GM23338 (cell line): ENCODE data around the gene PDE4B. TPM values are rescaled to one million over a fixed set of nuclear protein-coding genes. Genes with fewer than 3 reads are reported as not detected.

Source experiments
- ATAC-seq: fragments of 200-7000 bp; cut with Tn5 transposase; 3 replicates; pipeline ENCODE4 v1.9.1; 2020
- DNase-seq: peaks from one replicate; pipeline ENCODE4 v3.0.0-alpha.2; 2015; ENCODE audit warnings: low spot score
- H2AFZ ChIP-seq: fragments of 200-600 bp; sonication (generic); 2 replicates; pipeline ENCODE4 v1.8.0; 2016; ENCODE audit warnings: antibody characterized with exemption, mild to moderate bottlenecking, moderate library complexity
- H3F3A ChIP-seq: fragments of 200-600 bp; sonication (generic); replicated peaks from 2 replicates; pipeline ENCODE4 v1.8.0; 2017; ENCODE audit warnings: antibody characterized with exemption, mixed run types, low read depth
- H3K27ac ChIP-seq: fragments of 200-600 bp; sonication (generic); 2 replicates; pipeline ENCODE4 v1.6.1; 2016; ENCODE audit warnings: low read depth
- H3K27me3 ChIP-seq: fragments of 200-600 bp; sonication (generic); 2 replicates; pipeline ENCODE4 v1.8.0; 2016; ENCODE audit warnings: mild to moderate bottlenecking, mixed run types, moderate library complexity; ENCODE audit not compliant: insufficient read depth
- H3K36me3 ChIP-seq: fragments of 200-600 bp; sonication (generic); 2 replicates; pipeline ENCODE4 v1.8.0; 2016; ENCODE audit warnings: mild to moderate bottlenecking; ENCODE audit not compliant: insufficient read depth
- H3K4me1 ChIP-seq: fragments of 200-600 bp; sonication (generic); 2 replicates; pipeline ENCODE4 v1.8.0; 2016; ENCODE audit warnings: mild to moderate bottlenecking, moderate library complexity; ENCODE audit not compliant: insufficient read depth
- H3K4me2 ChIP-seq: fragments of 200-600 bp; sonication (generic); 2 replicates; pipeline ENCODE4 v1.7.1; 2017; ENCODE audit warnings: mixed run types
- H3K4me3 ChIP-seq: fragments of 200-600 bp; sonication (generic); 2 replicates; pipeline ENCODE4 v1.6.1; 2016; ENCODE audit warnings: mixed run types
- H3K79me2 ChIP-seq: fragments of 200-600 bp; sonication (generic); replicated peaks from 2 replicates; pipeline ENCODE4 v1.8.0; 2017; ENCODE audit warnings: mild to moderate bottlenecking; ENCODE audit not compliant: insufficient read depth
- H3K9me2 ChIP-seq: fragments of 200-600 bp; sonication (generic); 2 replicates; pipeline ENCODE4 v1.8.0; 2017; ENCODE audit not compliant: insufficient read depth
- H4K20me1 ChIP-seq: fragments of 200-600 bp; sonication (generic); replicated peaks from 2 replicates; pipeline ENCODE4 v1.8.0; 2017; ENCODE audit warnings: mild to moderate bottlenecking; ENCODE audit not compliant: insufficient read depth
- H3K27ac Mint-ChIP-seq: 2 replicates; pipeline ENCODE4 v1.8.0; 2020; ENCODE audit warnings: inconsistent platforms, mild to moderate bottlenecking, moderate library complexity, mixed read lengths
- H3K27me3 Mint-ChIP-seq: 3 replicates; pipeline ENCODE4 v1.8.0; 2022; ENCODE audit warnings: low read depth, mild to moderate bottlenecking, moderate library complexity, mixed read lengths, inconsistent platforms; ENCODE audit not compliant: insufficient read depth, poor library complexity
- H3K36me3 Mint-ChIP-seq: 3 replicates; pipeline ENCODE4 v1.8.0; 2021; ENCODE audit warnings: low read depth, mild to moderate bottlenecking, inconsistent platforms, moderate library complexity, mixed read lengths
- H3K4me1 Mint-ChIP-seq: 3 replicates; pipeline ENCODE4 v1.8.0; 2020; ENCODE audit warnings: mild to moderate bottlenecking, inconsistent platforms, mixed read lengths
- H3K4me3 Mint-ChIP-seq: 3 replicates; pipeline ENCODE4 v1.8.0; 2021; ENCODE audit warnings: moderate library complexity, mild to moderate bottlenecking, inconsistent platforms, mixed read lengths
- H3K9me3 Mint-ChIP-seq: 3 replicates; pipeline ENCODE4 v1.8.0; 2020; ENCODE audit warnings: moderate library complexity, mild to moderate bottlenecking, inconsistent platforms, mixed read lengths
- CREB1 ChIP-seq: fragments of 250-450 bp; sonication (Bioruptor Pico); IDR thresholded peaks from 2 replicates; pipeline ENCODE4 v1.5.0; 2020; ENCODE audit warnings: low read depth, mild to moderate bottlenecking, moderate library complexity
- CTCF ChIP-seq, 2 experiments: fragments of 200-600 bp in 1 of 2; sonication (generic) in 1 of 2; conservative IDR thresholded peaks; 2 replicates each; pipeline versions ENCODE4 v1.5.1 to v1.6.1; 2016 to 2017; ENCODE audit warnings: antibody characterized with exemption in 2 of 2, low read depth in 2 of 2, mild to moderate bottlenecking in 2 of 2, moderate library complexity in 1 of 2
- EZH2 ChIP-seq: fragments of 200-600 bp; sonication (generic); IDR thresholded peaks from one replicate; pipeline ENCODE4 v1.8.0; 2017; ENCODE audit warnings: antibody characterized with exemption, mild to moderate bottlenecking, low read depth; ENCODE audit not compliant: unreplicated experiment
- EZH2phosphoT487 ChIP-seq: fragments of 200-600 bp; sonication (generic); IDR thresholded peaks from one replicate; pipeline ENCODE4 v1.8.1; 2018; ENCODE audit warnings: antibody characterized with exemption; ENCODE audit not compliant: unreplicated experiment
- JUNB ChIP-seq: IDR thresholded peaks from one replicate; pipeline ENCODE4 v1.6.1; 2016; ENCODE audit warnings: antibody characterized with exemption; ENCODE audit not compliant: unreplicated experiment
- NANOG ChIP-seq: IDR thresholded peaks from 2 replicates; pipeline ENCODE4 v1.6.1; 2016; ENCODE audit warnings: antibody characterized with exemption, borderline replicate concordance
- POLR2AphosphoS5 ChIP-seq: IDR thresholded peaks from 2 replicates; pipeline ENCODE4 v1.6.1; 2016; ENCODE audit warnings: antibody characterized with exemption, low read depth
- STAT1 ChIP-seq: IDR thresholded peaks from one replicate; pipeline ENCODE4 v1.6.1; 2016; ENCODE audit warnings: antibody characterized with exemption; ENCODE audit not compliant: unreplicated experiment
- ZNF114 ChIP-seq: fragments of 250-450 bp; sonication (Bioruptor Pico); IDR thresholded peaks from 2 replicates; pipeline ENCODE4 v1.5.0; 2020; ENCODE audit warnings: mild to moderate bottlenecking, moderate library complexity
- ZNF331 ChIP-seq: fragments of 250-450 bp; sonication (Bioruptor Pico); IDR thresholded peaks from 2 replicates; pipeline ENCODE4 v1.5.0; 2020; ENCODE audit warnings: low read depth, mild to moderate bottlenecking, moderate library complexity
- ZNF462 ChIP-seq: fragments of 250-450 bp; sonication (Bioruptor Pico); IDR thresholded peaks from 2 replicates; pipeline ENCODE4 v1.5.0; 2020; ENCODE audit warnings: mild to moderate bottlenecking, moderate library complexity
- polyA plus RNA-seq: library from polyadenylated mRNA; unstranded; fragments of >200 nt; fragmentation: Nextera tagmentation; extraction: Ambion mirVana; gene quantifications from 2 replicates; pipeline ENCODE4 v1.2.1, GENCODE V29; 2016
- total RNA-seq: library from RNA; depleted of rRNA; stranded (reverse); fragments of >200 nt; shearing (Covaris generic); gene quantifications from 2 replicates; pipeline ENCODE4 v1.2.3, GENCODE V29; 2014
- TF ChIP-seq, protein P1 (sequence below): IDR thresholded peaks from 2 replicates; pipeline ENCODE4 v1.6.1; 2016; ENCODE audit warnings: antibody characterized with exemption
- TF ChIP-seq, protein P2 (sequence below): IDR thresholded peaks from one replicate; pipeline ENCODE4 v1.6.1; 2018; ENCODE audit warnings: antibody characterized with exemption; ENCODE audit not compliant: unreplicated experiment

PDE4B gene
- total and polyA plus RNA-seq, 2 experiments from 2014 or later, result 14.0 to 25.6 TPM

DNA sequence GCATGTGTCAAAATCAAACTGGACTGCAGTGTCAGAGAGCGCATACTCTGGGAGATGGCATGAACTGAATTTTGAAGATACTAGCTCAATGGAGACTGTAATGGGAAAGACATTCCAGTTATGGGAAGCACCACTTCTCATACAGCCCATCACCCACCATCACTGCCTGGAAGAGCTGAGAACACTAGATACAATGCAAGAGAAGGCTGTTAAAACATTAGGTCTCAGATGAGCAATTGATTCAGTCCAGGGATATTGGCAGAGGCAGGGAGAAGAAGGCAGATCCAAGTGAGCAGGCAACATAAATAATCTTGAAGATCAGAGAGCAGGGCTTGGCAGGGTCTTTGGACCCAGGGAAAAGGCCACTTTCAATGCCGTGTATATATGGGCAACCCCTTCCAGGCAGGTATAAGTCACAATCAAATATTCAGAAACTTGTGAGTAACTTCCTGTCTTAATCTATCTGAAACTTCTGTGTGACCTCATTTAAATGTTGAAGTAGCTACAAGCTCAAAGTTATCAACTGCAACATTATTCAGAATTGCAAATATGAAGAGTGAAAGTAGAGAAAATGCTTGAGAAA is 450.9 kb downstream of the PDE4B start:
- Histone ChIP-seq H3K36me3 (no peaks in the 10 kb centered on the region), H3K4me2 (no peak overlapping the region), H3K79me2 (no peaks in the 10 kb centered on the region), H2AFZ (no peak overlapping the region), H3K27me3 (no peaks in the 10 kb centered on the region), H3F3A (no peaks in the 10 kb centered on the region), H3K4me3 (no peak overlapping the region), H3K4me1 (no peaks in the 10 kb centered on the region), H4K20me1 (no peaks in the 10 kb centered on the region), H3K9me2 (no peaks in the 10 kb centered on the region), H3K27ac (no peak overlapping the region)
- no peaks in the 10 kb centered on the region for H3K36me3 Mint-ChIP-seq
- DNase-seq (no peak), ATAC-seq (no peak)
- no peak overlapping the region for H3K27ac Mint-ChIP-seq
- H3K4me1 Mint-ChIP-seq, result no peaks in the 10 kb centered on the region
- no peaks in the 10 kb centered on the region for H3K9me3 Mint-ChIP-seq
- H3K4me3 Mint-ChIP-seq, result no peak overlapping the region
- H3K27me3 Mint-ChIP-seq, result peaks cover 2% of the 10 kb centered on the region
- TF ChIP-seq, protein P1, sequence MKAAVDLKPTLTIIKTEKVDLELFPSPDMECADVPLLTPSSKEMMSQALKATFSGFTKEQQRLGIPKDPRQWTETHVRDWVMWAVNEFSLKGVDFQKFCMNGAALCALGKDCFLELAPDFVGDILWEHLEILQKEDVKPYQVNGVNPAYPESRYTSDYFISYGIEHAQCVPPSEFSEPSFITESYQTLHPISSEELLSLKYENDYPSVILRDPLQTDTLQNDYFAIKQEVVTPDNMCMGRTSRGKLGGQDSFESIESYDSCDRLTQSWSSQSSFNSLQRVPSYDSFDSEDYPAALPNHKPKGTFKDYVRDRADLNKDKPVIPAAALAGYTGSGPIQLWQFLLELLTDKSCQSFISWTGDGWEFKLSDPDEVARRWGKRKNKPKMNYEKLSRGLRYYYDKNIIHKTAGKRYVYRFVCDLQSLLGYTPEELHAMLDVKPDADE, result no peak
- TF ChIP-seq ZNF114 (no peak), ZNF331 (CRISPR knock-in tag) (no peak), EZH2phosphoT487 (no peak), CREB1 (CRISPR knock-in tag) (no peak), POLR2AphosphoS5 (no peak), ZNF462 (CRISPR knock-in tag) (no peak), STAT1 (no peak), JUNB (no peak), CTCF (conservative IDR thresholded peaks at IDR 0.05; ENCODE audit: low read depth in 2 of 2) (no peak), EZH2 (no peak), NANOG (no peak)
- TF ChIP-seq, protein P2, sequence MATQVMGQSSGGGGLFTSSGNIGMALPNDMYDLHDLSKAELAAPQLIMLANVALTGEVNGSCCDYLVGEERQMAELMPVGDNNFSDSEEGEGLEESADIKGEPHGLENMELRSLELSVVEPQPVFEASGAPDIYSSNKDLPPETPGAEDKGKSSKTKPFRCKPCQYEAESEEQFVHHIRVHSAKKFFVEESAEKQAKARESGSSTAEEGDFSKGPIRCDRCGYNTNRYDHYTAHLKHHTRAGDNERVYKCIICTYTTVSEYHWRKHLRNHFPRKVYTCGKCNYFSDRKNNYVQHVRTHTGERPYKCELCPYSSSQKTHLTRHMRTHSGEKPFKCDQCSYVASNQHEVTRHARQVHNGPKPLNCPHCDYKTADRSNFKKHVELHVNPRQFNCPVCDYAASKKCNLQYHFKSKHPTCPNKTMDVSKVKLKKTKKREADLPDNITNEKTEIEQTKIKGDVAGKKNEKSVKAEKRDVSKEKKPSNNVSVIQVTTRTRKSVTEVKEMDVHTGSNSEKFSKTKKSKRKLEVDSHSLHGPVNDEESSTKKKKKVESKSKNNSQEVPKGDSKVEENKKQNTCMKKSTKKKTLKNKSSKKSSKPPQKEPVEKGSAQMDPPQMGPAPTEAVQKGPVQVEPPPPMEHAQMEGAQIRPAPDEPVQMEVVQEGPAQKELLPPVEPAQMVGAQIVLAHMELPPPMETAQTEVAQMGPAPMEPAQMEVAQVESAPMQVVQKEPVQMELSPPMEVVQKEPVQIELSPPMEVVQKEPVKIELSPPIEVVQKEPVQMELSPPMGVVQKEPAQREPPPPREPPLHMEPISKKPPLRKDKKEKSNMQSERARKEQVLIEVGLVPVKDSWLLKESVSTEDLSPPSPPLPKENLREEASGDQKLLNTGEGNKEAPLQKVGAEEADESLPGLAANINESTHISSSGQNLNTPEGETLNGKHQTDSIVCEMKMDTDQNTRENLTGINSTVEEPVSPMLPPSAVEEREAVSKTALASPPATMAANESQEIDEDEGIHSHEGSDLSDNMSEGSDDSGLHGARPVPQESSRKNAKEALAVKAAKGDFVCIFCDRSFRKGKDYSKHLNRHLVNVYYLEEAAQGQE, result no peak
